Fibroblast of skin of left biceps (primary cell): ENCODE data around the gene TPTE2.
"Not testable (repeated sequence)": the region's sequence is repeated elsewhere in the genome, so short reads cannot be mapped to it uniquely, and the experiment has no call there.

Experiments
- DNase-seq, 2 experiments: peaks; one replicate each; pipeline ENCODE4 v3.0.0-alpha.2; 2013; ENCODE audit warnings: low read depth in 2 of 2

The TPTE2 gene

DNA sequence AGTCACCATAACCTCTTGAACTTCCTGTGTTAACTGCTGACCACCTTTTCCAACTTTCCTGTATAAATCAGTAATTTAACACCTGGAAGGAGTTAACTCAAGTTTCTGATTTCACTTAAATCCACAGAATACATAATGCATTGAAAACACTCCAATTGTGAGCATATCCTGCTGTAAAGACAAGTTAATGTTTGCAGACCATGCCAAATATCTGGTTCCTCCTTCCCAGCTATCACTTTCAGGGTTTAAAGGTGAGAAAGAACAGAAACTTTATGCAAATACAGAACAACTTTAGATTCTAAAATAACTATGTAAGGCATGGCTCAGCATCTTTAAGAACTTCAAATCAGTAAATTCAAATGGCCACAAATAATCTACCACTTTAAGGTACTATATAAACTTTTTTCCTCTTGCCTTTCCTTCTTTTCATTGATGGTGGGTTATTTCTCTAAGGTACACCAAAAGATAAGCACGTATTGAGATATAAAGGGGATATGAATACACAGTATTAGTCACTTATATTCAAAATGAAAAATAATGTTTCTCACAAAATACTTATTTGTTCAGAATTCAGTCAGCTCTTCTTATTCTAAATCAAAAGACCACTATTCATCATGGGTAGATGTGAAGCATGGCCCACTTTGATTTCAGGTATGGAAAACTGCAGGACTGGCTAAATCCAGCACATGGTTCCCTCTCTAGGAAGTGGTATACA, 6.6 kb upstream of the TPTE2 start:
- no peak for DNase-seq

DNA sequence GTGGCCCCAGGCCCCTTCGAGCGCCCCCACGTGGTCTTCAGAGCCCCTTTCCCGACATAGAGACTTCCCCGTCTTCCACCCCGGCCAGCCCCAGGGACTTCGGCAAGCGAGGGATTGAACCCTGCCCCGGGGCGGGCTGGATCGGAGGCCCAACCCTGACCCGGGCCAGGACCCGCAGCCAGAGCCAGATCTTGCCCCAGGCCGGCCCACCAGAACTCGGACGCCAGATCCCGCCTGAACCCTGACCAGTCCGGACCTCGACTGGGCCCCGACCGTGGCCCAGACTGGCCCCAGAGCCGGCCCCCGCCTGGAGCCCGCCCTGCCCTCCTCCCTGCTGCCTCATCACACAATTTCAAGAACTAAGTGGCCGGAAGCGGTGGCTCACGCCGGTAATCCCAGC, 253 bp upstream of the TPTE2 start:
- DNase-seq: no peak

DNA sequence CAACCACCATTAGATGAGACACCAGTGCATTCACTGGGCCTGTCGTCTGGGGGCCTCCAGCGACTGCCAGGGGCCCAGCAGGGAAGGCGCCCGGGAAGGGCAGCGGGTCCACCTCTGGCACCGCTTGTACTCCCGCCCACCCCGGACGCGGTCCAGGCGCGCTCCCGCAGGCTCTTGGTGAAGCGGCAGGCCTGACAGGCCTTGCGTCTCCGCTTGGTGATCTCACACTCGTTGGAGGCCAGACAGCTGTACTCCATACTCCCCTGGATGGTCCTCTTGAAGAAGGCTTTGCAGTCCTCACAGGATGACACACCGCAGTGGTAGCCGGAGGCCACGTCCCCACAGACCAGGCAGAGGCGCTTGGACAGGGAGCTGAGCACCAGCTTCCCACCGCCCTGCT, 660 bp downstream of the TPTE2 start:
- not testable (repeated sequence) for DNase-seq

DNA sequence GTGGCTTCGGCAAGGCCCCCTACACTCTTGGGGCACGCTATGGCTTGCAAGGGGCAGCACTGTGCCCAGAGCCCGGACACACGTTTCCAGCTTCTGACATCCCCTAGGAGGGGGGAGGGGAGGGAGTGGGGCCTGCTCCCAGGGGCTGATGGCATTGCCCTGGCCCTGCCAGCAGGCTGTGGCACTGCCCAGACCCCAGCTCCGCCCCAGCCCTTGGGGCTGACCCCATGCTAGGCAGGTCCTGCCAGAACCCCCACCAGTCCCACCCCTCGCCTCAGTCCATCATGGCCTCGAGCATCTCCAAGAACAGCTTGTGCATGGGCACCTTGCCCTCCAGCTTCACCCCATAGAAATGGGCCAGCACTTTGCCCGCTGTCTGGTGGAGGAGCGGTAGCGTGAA, 1.6 kb downstream of the TPTE2 start:
- DNase-seq: not testable (repeated sequence)

DNA sequence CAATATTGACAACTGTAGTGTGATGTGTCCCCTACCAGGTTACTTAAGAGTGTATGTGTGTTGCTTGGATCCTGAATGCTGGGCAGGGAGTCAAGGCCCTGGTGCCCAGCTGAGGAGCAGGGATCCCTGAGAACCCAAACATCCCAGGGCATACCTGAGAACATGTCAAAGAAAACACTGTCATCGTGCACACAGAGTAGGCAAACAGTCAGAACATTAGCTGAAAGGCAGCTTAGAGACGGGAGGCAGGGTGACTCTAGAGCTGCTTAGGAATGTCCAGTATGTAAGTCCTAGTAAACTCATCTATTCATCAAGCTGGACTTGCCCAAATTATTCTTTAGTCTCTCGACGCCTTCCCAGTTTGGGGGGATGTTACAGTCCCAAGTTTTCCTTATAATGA, 4.0 kb downstream of the TPTE2 start:
- not testable (repeated sequence) for DNase-seq

DNA sequence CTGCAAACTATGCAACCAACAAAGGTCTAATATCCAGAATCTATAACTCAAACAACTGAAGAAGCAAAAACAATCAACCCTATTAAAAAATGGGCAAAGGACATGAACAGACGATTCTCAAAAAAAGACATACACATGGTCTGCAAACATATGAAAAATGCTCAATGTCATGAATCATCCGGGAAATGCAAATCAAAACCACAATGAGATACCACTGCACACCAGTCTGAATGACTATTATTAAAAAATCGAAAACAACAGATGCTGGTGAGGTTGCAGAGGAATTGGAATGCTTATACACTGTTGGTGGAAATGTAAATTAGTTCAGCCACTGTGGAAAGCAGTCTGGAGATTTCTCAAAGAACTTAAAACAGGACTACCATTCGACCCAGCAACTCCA, 12.1 kb downstream of the TPTE2 start:
- not testable (repeated sequence) for DNase-seq

DNA sequence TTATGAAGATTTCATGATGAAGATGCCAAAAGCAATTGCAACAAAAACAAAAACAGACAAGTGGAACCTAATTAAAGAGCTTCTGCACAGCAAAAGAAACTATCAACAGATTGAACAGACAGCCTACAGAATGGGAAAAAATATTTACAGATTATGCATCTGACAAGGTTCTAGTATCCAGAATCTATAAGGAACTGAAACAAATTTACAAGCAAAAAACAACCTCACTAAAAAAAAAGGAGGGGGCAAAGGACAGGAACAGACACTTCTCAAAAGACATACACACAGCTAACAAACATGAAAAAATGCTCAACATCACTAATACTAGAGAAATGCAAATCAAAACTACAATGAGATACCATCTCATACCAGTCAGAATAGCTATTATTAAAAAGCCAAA, 35.7 kb downstream of the TPTE2 start:
- not testable (repeated sequence) for DNase-seq

DNA sequence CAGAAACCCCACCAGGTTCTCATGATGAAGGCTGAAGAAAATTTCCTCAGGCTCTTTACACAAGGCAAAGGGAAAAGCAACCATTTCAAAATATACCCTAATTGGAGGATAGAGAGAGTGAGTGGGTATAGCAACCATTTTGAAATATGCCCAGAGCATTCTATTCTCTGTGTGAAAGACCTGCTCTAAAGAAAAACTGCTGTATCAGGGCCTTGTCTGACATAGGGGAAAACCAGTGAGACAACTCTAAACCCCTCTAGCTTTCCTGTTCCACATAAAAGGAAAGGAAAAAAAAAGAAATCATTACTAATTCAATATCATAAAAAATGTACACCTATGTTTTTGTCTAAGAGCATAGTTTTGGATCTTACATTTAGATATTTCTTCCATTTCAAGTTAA, 42.3 kb downstream of the TPTE2 start:
- DNase-seq: no peak

DNA sequence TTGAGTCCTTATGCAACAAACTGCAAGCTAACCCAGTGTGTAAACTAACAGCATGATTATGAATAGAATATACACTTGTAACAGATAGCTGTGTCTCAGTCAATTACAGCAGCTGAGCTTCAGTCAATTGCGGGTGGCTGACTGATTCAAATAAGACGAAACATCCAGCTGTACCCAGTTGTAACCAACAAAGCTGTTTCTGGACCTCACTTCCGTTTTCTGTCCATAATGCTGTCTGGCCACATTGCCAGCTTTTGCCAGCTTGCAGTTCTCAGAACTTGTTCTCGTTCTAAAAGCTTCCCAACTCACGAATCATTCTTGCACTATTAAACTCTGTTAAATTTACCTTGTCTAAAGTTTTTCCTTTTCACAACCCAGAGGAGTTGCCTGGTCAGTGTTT, 53.7 kb downstream of the TPTE2 start:
- not testable (repeated sequence) for DNase-seq

DNA sequence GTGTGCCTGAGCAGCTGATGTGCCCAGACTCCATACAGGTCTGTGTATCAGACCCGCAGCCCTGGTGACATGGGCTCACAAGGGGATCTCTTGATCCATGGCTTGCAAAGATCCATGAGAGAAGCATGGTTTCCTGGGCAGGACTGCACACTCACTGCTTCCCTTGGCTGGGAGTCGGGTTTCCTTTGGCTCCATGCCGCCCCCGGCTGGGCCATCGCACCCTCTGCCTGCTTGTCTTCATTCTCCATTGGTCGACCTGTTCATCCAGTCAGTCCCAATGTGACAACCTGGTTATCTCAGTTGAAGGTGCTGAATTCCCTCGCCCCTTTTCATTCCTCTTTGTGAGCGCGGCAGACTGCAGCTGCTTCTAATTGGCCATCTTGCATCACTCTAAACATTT, 101.2 kb downstream of the TPTE2 start:
- not testable (repeated sequence) for DNase-seq

DNA sequence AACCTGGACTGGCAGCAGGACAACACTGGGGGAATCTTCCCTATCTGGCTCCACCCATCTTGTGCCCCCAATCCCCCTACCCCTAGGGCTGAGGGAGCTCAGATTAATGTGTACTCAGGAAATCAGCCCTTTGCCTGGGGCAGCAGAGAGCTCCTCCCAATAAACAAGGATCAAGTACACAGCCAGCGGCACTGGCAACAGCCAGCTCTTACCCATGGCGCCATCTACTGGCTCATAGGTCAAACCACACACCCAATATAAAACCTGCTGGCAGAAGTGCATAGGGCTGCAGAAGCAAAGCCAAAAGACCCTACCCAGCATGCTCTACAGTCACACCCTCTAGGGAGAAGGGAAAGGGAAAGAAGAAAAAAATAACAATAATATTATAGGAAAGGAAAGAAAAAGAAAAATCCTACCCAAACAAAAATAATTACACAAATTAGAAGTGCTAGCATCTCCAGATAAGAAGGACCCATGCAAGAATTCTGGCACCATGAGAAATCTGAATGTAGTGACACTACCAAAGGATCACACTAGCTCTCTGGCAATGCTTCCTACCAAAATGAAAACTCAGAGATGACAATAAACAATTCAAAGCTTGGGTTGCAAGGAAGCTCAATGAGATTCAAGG, 122.2 kb downstream of the TPTE2 start:
- DNase-seq: not testable (repeated sequence)

DNA sequence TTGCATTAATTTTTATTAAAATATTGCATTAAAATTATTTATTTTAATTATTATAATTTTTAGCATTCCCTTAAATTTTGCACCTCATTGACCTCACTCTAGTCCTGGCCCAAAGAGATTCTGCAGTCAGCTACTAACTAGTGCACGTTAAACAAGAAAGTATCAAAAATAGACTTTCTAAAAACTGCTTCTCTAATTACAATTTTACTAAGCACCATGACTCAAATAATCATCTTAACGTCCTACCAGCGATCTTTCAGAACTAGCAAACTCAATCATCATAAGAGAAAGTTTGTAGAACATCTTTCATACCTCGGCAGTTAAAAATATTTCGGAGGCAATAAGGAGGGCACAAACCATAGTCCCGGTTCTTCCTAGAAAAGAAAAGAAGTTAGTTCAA, 123.6 kb downstream of the TPTE2 start:
- not testable (repeated sequence) for DNase-seq

DNA sequence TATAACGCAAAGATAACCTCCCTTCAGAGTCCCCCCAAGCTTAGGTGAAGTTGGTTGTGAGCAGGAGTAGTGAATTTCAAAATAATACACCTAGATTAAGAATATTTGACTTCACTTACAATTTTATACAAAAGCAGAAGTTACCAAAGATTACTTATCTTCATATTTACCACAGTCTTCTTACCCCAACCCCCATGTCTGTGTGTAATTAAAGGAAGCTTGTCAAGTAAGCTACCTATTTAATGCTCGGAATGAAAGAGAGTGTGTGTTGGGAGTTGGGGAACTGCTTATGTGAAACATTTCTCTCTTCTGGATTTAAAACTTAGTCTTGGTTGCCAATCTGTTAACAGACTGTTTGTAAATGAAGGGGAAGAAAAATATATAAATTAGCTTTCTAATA, 139.1 kb downstream of the TPTE2 start:
- DNase-seq: not testable (repeated sequence)

DNA sequence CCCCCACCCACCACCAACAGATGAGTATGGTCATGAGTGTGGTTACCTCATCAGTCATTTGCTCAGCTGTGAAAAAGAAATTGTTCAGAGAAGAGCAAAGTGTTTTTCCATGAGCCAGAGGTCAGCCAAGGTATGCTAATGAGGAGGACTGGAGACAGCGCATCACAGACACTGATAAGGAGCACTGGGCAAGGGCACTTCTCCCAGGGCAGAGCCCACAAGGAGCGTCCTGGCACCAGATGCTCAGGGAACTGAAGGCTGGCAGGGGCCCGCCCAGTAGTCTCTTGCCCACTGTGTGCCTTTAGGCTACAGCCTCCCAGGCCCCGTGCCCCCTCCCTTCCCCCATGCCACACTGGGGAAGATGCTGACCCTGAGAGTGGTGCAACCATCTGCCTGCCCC, 148.8 kb downstream of the TPTE2 start:
- not testable (repeated sequence) for DNase-seq

DNA sequence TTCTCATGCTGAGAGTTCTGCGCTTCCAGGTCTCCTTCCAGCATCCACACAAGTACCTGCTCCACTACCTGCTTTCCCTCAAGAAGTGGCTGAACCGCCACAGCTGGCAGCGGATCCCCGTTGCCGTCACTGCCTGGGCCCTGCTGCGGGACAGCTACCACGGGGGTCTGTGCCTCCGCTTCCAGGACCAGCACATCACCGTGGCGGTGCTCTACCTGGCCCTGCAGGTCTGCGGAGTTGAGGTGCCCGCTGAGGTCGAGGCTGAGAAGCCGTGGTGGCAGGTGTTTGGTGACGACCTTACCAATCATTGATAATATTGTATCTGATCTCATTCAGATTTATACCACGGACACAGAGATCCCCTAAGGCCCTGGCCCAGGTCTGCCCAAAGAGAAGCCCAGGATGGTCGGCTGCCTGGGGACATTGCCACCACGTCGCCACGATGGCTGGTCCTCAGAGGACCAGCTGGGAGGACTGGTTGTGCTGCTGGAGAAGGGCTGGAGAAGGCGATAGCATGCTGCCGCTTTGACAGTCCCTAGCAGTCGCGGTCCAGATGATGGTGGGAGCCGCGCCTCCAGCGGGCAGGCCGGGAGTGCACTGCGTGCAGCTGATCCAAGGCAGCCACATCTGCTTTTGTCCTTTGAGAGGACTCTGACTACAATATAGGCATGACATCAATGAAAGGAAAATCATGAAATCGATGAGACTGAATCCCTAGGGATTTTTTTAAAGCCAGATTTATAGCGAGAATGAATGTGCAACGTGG, 178.4 kb downstream of the TPTE2 start:
- DNase-seq: not testable (repeated sequence)

DNA sequence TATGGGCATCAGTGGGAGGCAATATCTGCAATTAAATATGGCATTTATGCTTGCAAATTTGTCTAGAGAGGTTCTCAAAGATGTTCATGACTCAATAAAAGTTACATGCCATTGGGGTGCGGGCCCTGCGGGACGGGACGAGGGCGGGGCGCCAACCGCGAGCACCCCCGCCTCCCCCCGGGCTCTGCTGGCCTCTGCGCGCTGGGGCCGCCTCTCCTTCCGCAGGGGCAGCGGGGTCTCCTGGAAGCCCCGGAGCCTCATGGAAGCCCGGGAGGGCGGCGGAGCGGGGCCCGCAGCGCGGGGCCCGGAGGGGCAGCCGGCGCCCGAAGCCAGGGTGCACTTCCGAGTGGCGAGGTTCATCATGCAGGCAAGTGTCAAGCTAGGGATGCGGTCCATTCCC, 179.2 kb downstream of the TPTE2 start:
- DNase-seq: no peak
